HT-29 (cell line): ENCODE data around the gene OSBPL7. TPM values are rescaled to one million over a fixed set of nuclear protein-coding genes. Genes with fewer than 3 reads are reported as not detected.
A peak's percentile ranks its signal among the peaks of the same experiment; 100 is the strongest.

Experiments
- DNase-seq: peaks from one replicate; pipeline ENCODE4 v3.0.0-alpha.2; 2015; ENCODE audit warnings: low spot score
- total RNA-seq: library from RNA; depleted of rRNA; stranded (reverse); fragments of >200 nt; shearing (Covaris generic); gene quantifications from 2 replicates; pipeline ENCODE4 v1.2.3, GENCODE V29; 2014

The OSBPL7 gene
- total RNA-seq, 1 experiment from 2014 or later, result 21.6 TPM

DNA sequence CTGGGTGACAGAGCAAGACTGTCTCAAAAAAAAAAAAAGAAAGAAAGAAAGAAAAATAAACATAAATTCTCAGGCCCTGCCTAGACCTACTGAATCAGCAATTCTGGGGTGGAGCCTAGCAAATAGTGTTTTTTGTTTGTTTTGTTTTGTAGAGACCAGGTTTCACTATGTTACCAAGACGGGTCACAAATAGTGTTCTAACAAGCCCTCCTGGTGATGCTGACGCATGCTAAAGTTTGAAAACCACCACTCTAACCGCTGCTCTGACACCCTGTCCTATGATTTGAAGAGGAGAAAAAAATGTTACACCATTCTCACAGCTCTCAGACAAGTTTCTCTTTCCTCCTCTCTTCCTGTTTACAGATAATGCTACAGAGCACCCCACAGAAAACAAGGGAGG lies 8.3 kb upstream of the OSBPL7 start:
- no peak for DNase-seq

DNA sequence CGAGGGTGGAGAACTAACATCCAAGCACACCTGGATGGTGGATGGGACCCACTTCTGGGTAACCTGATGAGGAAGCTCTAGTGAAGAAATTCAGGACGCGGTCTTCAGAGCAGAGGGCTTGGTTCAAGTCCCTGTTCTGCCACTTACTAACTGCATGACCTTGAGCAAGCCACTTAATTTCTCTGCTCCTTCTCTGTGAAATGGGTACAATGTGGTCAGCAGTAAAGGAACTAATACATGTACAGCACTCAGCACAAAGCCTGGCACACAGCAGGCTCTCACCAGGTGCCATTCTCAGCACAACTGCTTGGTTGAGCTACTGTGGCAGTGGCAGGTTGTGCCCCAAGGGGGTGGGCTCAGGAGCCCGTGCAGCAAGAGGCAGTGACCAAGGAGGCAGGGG lies 1.9 kb upstream of the OSBPL7 start:
- no peak for DNase-seq

DNA sequence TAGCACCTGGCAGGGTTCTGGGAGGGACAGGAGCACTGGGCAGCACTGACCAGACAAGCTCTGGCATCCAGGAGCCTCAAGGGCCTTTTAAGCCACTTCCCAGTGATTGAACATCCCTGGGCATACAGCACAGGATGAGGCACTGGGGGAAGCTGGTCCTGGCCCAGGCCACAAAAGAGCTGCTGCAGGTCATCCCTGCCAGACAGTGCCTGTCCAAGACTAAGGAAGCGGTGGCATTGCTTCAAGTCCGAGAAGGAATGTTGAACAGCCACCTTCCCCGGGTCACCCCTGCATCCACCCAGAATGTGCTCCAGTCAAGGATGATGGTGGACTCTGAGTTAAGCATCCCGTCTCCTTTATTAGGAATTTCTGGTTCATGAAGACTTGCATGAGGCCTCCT lies 1.2 kb upstream of the OSBPL7 start:
- DNase-seq, result no peak

DNA sequence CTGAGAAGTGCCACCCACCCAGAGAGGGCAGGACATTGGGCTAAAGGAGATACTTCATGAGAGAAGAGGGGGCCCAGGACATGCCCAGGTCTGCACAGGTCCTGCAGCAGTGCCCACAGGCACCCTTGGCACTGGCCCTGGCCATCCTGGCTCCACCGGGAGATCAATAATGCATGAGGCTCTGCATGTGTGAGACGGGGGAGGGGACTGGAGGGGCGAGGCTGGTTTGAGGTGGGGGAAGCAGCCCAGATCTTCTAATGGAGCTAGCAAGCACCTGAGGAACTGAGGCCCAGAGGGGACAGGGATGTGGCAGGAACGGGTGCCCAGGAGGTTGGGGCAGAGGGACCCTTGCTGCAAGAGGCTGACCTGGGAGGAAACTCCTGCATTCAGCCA lies 567 bp downstream of the OSBPL7 start:
- no peak for DNase-seq

DNA sequence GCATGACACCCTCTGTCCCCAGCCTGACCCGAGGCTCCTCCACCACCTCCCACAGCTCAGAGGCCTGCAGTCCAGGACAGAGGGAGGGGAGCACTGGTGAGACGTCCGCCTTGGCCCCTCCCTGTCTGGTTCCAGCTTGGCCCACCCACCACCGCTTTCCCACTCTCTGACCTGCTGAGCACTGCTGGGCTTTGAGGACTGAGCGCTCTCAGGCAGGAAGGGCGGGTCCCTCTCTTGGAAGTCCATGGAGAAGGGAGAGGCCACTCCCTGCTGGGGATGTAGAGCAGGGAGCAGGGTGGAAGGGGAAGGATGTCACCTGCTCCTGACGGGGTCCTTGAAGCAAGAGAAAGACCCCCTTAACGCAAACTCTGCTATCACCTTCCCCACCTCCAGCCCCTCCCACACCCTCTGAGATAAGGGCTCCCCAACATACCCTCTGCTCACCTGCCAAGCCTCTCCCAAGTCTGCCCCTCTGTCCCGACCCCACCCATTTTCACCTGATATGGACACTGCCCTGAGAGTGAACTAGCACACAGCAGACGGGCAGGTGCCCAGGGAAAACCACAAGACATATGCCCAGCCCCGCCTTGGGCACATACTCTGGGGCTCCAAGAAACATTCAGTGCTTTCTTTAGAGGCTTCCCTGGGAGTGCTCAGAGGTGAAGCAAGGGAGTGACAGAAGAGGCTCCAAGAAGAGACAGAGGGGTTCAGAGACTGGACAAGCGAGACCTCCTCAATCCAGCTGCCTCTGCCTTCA lies 1.4 kb downstream of the OSBPL7 start:
- DNase-seq, result peak; percentile 53

DNA sequence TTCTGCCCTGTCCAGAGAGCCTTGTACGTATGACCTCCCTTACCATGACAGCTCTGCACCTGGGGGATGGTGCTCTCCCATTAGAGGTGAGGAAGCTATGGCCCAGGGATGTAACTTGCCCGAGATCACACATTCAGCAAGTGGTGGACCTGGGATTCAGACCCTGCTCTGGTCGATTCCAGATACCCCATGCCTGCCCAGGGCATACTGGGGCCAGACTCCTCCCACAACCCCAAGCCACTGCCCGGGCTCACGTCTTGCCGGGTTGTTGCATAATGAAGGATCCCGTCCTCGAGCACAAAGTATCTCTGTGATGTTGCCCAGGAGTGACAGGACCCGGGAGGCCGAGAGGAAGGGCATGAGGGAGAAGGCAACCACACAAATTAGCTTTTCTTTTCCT lies 2.1 kb downstream of the OSBPL7 start:
- DNase-seq, result no peak

DNA sequence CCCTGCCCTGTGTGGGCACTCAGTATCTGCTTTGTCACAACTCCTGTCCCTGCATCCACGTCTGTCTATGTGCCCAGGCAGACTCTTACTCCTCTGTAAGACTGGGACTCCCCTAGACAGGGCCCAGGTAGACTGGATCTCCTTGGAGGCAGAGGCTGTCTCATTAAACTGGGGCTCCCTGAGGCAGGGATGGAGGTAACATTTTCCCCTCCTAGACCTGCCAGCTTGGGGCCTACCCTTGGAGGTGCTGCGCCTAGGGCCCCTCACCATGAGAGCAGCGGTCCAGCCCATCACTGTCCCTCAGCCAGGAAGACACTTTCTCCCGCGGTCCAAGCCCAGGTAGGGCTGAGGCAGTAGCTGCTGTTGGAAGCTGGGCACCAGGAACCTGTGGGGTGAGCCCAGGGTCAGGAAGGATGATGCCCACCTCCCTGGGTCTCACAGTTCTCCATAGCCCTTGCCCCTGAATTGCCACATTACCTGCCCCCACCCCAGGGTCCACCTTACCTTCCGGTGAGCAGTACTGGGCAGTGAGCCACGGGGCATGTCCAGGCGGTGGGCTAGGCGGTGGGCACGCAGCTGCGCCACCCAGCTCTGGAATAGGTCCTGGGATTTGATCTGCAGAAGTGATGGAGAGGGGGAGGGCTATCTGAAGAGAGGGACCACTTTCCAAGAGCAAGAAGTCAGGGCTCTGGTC lies 3.4 kb downstream of the OSBPL7 start:
- DNase-seq, result no peak

DNA sequence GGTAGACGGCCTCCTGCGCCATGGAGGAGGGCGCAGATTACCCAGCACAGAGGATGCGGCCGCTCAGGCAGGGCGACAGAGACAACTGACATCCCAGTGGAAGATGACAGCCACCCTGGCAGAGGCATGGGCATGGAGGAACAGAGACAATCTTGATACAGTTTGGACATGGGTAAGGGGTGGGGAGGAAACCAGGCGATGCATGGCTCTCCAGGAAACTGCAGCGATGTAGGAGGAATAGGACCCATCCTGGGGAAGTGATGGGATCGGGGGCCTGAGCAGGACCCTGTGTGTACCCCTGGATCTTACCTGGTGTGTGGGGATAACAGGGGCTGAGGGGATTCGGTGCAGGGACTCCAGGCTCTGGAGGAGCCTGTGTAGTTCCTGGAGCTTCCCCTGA lies 4.6 kb downstream of the OSBPL7 start:
- no peak for DNase-seq

DNA sequence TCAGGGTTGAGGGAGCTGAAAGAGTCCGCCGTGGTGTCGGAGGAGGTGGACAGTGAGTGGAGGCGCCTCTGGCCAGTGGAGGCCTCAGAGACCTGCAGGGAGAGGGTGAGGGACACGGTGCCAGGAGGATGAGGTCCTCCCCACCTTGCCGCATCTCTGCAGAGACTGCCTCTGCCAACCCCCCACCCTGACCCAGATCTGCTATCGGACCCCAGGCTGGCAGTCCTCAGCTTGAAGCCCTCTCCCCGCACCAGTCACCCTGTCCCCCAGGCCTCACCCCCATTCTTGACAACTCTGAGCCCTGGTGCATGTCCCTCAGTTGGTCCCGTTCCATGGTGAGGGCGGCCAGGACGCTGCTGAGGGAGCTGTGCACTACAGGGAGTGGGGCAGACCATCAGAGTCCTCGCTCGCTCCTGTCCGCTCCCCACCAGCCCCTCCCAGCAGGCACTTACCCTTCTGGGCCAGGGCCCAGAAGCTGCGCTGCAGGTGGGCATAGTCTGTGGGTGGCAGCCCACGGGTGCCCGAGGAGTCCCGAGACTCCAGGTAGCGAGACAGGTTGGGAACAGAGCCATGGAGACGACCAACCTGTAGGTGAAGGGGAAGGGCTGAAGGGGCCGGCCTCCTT lies 5.4 kb downstream of the OSBPL7 start:
- no peak for DNase-seq

DNA sequence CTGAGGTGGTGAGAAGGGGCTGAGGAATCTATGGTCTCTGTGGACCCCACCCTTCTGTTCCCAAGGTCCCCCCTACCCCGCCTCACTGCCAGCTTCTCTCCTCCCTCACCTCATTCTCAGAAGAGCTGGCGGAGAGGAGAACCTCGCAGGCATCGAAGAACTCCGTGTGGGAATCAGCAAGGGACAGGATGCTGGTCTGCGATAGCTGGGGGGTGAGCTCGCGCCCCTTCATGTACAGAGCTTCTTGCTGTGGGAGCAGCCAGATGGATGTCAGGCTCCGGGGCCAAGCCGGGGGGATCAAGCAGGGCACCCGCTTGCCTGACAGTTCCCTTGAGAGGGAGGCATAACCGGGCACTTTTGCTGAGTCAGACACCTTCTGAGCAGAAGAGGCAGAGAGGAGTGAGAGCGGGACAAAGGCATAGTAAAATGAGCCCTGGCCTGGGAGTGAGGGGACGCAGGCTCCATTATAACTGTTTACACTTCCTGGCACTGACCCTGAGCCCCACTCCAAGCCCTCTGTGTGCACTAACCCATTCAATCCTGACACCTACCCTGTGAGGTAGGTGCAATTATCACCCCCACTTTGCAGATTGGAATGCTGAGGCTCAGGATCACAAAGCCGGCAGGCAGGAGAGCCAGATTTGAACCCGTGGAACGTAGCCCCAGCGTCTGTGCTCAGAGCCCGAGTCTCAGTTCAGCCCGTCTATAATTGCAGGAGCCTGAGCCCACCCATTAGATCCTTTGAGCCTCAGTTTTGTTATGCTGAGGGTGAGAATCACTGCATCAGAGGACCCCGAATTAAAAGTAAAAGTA lies 6.3 kb downstream of the OSBPL7 start:
- no peak for DNase-seq

DNA sequence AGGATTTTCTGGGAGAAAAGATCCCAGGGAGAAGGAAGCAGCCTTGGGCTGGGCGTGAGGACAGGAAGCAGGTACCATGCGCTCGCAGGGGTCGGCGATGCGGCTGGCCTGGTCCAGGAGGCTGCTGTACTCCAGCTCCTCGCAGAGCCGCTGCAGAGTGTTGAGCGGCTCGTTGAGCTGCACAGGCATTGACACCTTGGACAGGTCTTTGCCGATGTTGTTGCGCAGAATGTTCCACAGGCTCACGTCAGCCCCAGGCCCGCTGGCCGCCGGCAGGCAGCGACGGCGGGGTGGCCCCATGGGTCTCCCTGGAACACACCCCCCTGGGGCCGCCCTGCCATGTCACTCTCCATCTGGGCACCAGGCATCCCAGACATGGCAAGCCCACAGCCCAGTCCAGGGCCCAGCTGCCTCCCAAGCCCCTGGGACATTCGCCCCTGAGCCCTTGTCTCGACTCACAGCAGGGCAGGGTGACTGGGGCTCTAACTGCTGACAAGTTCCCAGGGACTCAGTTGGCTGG lies 8.0 kb downstream of the OSBPL7 start:
- no peak for DNase-seq

DNA sequence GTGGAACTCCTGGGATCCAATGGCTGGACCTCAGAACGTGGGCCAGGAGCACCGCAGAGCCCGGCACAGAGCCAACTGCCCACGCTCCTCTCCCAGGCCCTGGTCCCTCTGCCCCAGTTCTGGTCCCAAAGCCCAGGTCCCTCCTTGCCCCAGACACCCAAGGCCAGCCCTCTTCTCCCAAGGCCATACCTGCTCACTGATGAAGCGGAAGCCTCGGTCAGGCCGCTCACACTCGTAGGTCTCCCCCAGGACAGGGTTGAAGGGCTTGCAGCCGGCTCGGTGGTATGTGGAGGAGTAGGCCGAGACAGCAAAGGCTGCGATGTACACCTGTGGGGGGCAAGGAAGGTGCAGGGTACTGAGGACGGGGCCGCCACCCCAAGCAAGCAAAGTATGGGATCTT lies 8.5 kb downstream of the OSBPL7 start:
- no peak for DNase-seq

DNA sequence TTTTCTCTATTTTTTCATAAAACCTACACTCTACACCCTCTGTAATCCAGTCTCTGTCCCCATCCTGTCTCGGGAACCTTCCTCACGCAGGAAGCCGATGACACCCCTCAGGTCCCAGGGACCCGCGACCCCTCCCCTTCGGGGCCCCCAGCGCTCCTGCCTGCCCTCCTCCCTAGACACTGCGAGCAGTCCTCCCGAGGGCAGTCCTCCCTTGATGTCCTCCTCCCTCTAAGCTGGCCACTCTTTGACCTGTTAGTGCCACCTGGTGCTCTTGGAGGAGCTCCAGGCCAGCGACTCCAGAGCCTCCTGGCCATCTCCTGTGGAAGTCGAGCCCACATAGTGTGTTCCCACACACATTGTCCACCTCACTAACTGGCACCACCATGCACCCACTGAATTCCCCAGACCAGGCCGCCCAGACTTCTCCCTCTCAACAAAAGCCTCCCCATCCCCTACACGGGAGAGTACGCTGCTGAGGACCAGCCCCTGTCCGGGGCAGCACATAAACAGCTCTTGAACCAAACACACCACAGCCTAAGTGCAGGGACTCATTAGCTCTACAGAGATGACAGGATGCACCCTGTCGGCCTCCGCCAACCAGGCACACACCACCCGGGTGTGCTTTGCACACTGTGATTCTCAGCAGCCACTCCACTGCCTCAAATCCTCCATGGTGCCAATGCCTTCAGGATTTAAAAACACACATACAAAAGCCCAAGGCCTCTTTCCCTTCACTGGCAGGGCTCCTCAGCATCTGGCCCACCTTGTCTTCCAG lies 9.3 kb downstream of the OSBPL7 start:
- no peak for DNase-seq

DNA sequence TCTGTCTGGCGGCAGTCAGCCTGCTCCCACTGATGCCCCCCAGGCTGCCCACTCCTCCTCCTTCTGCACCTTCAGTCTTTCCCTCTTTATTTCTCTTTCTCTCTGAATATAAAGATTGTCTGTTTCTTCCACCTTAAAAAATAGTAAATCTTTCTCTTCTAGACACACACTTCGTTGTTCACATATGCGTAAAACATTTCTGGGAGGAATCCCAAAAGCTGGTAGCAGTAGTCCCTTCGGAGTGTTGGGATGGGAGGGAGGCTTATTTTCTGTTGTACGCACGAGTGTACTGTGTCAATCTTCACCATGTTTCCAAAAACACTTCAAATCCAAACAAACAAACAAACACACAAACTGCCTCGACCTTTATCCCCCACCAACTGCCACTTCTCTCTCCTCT lies 9.9 kb downstream of the OSBPL7 start:
- no peak for DNase-seq

DNA sequence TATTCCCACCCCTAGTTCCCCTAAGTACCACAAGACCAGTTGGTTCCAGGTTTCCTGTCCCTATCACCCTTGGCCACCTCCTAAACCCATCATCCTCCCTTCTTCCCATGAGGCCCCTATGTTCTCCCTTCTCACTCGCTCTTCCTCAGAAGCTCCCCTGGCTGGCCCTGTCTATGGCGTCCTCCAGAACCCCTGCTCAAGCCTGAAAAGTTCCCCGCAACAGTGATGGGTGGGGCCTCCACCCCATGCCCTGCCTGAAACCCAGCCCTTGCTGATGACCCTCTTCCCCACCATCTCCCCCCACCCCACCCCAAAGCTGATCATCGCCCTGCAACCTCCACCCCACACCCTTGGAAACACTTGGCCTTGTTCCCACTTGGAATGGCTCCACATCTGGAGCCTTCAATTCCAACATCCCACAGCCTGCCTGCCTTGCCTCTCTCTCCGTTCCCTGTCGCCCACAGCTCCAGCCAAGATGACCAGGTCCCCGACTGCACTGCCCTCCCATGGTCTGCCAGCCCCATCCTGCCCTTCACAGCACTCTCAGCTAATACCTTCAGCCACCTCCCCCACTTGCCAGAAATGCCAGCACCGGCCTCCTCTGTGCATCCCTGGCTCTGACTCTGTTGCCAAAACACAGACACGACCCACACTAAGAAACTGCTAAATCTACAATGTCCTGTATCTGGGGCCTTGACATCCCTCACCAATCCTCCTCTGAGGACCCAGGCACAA lies 10.5 kb downstream of the OSBPL7 start:
- no peak for DNase-seq

DNA sequence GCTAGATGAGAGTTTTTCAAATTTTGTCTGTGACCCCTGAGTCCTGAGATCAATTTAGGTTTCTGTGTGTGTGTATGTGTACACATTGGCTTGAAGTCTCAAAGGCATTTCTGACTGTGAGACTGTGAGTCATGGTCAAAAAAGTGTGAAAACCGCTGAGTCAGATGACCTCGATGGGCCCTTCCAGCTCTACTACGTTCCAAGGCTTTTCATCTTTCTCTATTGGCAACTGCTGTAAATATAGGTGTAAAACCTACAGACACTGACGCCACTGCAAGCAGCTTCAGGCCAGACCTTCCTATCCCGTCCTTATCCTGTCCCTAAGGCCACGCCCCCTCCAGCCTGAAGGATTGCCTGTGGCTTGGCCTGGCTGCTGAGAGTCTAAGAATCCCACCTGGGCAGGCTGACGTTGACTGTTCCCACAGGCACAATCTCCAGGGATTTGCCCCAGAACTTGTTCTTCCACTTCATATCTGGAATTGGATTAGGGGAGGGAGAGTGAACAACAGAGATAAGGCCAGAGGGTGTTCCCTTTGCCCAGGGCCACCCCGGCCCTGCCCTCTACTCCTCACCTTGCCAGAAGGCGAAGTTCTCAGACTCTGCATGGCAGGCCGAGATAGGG lies 11.3 kb downstream of the OSBPL7 start:
- peak; percentile 72 for DNase-seq

DNA sequence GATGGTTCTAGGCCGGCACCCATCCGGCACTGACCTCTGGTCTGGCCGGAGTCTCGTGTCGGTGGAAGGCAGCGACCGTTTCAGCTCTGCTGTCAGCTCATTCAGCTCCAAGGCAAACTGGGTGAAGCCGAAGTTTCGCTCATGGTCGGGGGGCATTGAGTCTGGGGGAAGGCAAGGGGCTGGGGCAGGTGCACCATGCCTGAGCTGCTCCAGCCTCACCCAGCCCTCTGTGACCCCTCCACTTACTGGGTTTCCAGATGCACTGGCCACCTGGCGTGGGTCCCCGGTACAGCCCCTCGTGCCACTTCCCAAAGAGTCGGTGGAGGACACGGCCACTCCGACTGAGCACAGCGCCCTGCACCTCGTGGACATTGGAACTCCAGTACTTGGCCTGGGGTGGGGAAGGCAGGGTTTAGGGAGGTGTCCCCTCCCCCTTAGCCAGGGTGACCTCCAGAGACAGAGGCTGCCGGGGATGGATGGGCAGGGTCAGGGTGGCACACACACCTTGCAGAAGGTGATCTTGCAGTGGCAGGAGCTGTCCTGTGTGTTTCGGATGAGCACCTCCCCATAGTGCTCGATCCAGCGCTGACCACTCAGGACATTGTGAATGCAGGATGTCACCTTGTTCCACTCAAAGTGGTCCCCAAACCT lies 12.6 kb downstream of the OSBPL7 start:
- no peak for DNase-seq

DNA sequence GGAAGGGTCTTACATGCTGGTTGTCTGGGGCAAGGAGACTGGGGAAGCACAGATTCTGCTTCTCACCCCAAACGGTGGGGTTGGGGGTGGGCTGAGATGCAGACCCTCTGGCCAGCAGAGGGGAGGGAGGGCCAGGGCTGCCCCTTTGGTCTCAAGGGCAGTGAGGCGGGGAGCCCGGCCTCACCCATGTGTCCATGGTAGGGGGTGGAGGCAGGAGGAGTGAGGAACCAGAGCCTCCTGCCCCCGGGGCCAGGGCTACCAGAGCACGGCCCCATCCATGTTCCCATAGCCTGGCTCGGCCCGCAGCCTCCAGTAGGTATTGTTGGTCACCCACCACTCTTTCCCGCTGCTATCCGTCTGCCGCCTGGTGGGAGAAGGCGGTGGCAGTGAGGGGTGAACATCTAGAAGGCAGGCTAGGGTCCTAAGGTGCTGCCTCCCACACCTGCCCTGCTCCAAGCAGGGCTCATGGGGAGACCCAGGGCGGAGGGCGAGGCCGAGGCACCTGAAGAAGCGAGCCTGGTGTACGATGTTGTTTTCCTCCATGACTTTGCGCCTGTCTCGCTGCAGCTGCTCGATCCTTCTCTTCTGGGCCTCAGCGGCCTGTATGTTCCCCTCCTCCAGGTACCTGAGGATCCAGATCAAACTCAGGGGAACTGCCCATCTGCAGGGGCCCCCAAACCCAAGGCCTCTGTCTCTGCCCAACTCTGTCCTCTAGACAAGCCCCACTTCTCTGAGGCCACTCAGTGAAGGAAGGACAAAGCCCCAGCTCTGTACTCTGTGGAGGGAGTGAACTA lies 13.4 kb downstream of the OSBPL7 start:
- DNase-seq, result no peak

DNA sequence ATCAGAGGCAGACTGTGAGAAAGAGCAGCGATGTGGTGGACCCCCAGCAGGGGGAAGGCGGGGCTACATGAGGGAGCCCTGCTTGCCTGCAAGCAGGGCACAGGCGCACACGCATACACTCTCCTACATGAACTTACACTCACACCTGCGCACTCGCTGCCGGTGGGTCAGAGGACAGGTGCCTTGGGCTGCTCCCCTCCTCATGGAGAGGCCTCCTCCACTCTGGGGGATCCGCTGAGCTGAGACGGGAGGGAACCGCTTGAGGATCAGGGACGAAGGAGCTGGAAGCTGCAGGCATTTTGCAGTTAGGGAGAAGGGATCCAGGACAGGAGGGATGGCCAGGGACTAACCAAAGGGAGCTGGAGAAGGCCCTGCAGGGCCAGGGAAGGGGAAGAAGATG lies 14.2 kb downstream of the OSBPL7 start:
- DNase-seq, result no peak
